Measurements from ENCODE around the gene KNDC1.
"Not testable (repeated sequence)": the region's sequence is repeated elsewhere in the genome, so short reads cannot be mapped to it uniquely, and the experiment has no call there.

KNDC1 gene

GRCh38 chr10:133230044-133230361 is 70.0 kb downstream of the KNDC1 start, which contains the start of gene UTF1:
UTF1 (plus strand) TSS chr10:133230217; CDS start chr10:133230289, 72 bp downstream.
- H3K4me1 ChIP-seq (ENCODE audit: low read length), result no peaks in the 10 kb centered on the region
- no peak within 1 kb of the TSS for H2AFZ ChIP-seq (ENCODE audit: low read depth, low read length)
- H3K9me3 ChIP-seq (ENCODE audit: insufficient read depth, low read length), result no peaks in the 10 kb centered on the region
- no peak within 1 kb of the TSS for H3K9ac ChIP-seq (ENCODE audit: low read length)
- no peaks in the 10 kb centered on the region for H4K20me1 ChIP-seq (ENCODE audit: insufficient read depth, low read length)
- H3K27me3 ChIP-seq (ENCODE audit: low read depth, low read length), result no peaks in the 10 kb centered on the region
- TF ChIP-seq CTCF (IDR thresholded peaks at IDR 0.05; ENCODE audit: low read depth, low read length) (no peak), EZH2phosphoT487 (IDR thresholded peaks at IDR 0.05; ENCODE audit: low read depth) (no peak)
- H3K27ac ChIP-seq (ENCODE audit: low read length), result no peak within 1 kb of the TSS
- no peak within 1 kb of the TSS for H3K4me2 ChIP-seq (ENCODE audit: low read length)
- H3K36me3 ChIP-seq (replicated peaks; ENCODE audit: low read depth, low read length), result no peaks in the 10 kb centered on the region
- H3K79me2 ChIP-seq (ENCODE audit: low read length), result no peaks in the 10 kb centered on the region
- no peak within 1 kb of the TSS for H3K4me3 ChIP-seq (ENCODE audit: low read length)

- Histone ChIP-seq H3K4me1 (ENCODE audit: low read length) (no peaks in the 10 kb centered on the region), H3K4me2 (ENCODE audit: low read length) (no peak overlapping the region), H3K27me3 (ENCODE audit: low read depth, low read length) (no peaks in the 10 kb centered on the region), H3K79me2 (ENCODE audit: low read length) (no peaks in the 10 kb centered on the region), H3K9ac (ENCODE audit: low read length) (no peak overlapping the region), H3K27ac (ENCODE audit: low read length) (no peak overlapping the region), H4K20me1 (ENCODE audit: insufficient read depth, low read length) (no peaks in the 10 kb centered on the region), H2AFZ (ENCODE audit: low read depth, low read length) (no peak overlapping the region), H3K36me3 (replicated peaks; ENCODE audit: low read depth, low read length) (no peaks in the 10 kb centered on the region), H3K9me3 (ENCODE audit: insufficient read depth, low read length) (no peaks in the 10 kb centered on the region), H3K4me3 (ENCODE audit: low read length) (no peak overlapping the region)
- TF ChIP-seq CTCF (IDR thresholded peaks at IDR 0.05; ENCODE audit: low read depth, low read length), result no peak
- no peak for TF ChIP-seq EZH2phosphoT487 (IDR thresholded peaks at IDR 0.05; ENCODE audit: low read depth)
Observed at GRCh38 chr10:133230387-133231195, 70.6 kb downstream of the KNDC1 start.

GRCh38 chr10:133231244-133231945 is 71.4 kb downstream of the KNDC1 start:
- Histone ChIP-seq H4K20me1 (ENCODE audit: insufficient read depth, low read length) (no peaks in the 10 kb centered on the region), H3K9ac (ENCODE audit: low read length) (no peak overlapping the region), H3K9me3 (ENCODE audit: insufficient read depth, low read length) (no peaks in the 10 kb centered on the region), H3K27me3 (ENCODE audit: low read depth, low read length) (no peaks in the 10 kb centered on the region), H3K4me1 (ENCODE audit: low read length) (no peaks in the 10 kb centered on the region), H3K36me3 (replicated peaks; ENCODE audit: low read depth, low read length) (no peaks in the 10 kb centered on the region), H2AFZ (ENCODE audit: low read depth, low read length) (no peak overlapping the region), H3K4me2 (ENCODE audit: low read length) (no peak overlapping the region), H3K27ac (ENCODE audit: low read length) (no peak overlapping the region), H3K4me3 (ENCODE audit: low read length) (no peak overlapping the region), H3K79me2 (ENCODE audit: low read length) (no peaks in the 10 kb centered on the region)
- TF ChIP-seq EZH2phosphoT487 (IDR thresholded peaks at IDR 0.05; ENCODE audit: low read depth) (no peak), CTCF (IDR thresholded peaks at IDR 0.05; ENCODE audit: low read depth, low read length) (no peak)

GRCh38 chr10:133231946-133232574 is 72.0 kb downstream of the KNDC1 start:
- H3K27ac ChIP-seq (ENCODE audit: low read length), result no peak overlapping the region
- no peaks in the 10 kb centered on the region for H3K9me3 ChIP-seq (ENCODE audit: insufficient read depth, low read length)
- no peaks in the 10 kb centered on the region for H3K4me1 ChIP-seq (ENCODE audit: low read length)
- no peaks in the 10 kb centered on the region for H3K27me3 ChIP-seq (ENCODE audit: low read depth, low read length)
- H3K36me3 ChIP-seq (replicated peaks; ENCODE audit: low read depth, low read length), result no peaks in the 10 kb centered on the region
- TF ChIP-seq EZH2phosphoT487 (IDR thresholded peaks at IDR 0.05; ENCODE audit: low read depth) (no peak), CTCF (IDR thresholded peaks at IDR 0.05; ENCODE audit: low read depth, low read length) (no peak)
- H3K4me2 ChIP-seq (ENCODE audit: low read length), result no peak overlapping the region
- H3K9ac ChIP-seq (ENCODE audit: low read length), result no peak overlapping the region
- H3K4me3 ChIP-seq (ENCODE audit: low read length), result no peak overlapping the region
- H4K20me1 ChIP-seq (ENCODE audit: insufficient read depth, low read length), result no peaks in the 10 kb centered on the region
- H2AFZ ChIP-seq (ENCODE audit: low read depth, low read length), result no peak overlapping the region
- H3K79me2 ChIP-seq (ENCODE audit: low read length), result no peaks in the 10 kb centered on the region

GRCh38 chr10:133234796-133235195 is 74.8 kb downstream of the KNDC1 start:
- not testable (repeated sequence) for H3K4me1 ChIP-seq (ENCODE audit: low read length); H3K9me3 ChIP-seq (ENCODE audit: insufficient read depth, low read length); H3K27ac ChIP-seq (ENCODE audit: low read length); H3K4me3 ChIP-seq (ENCODE audit: low read length); H3K27me3 ChIP-seq (ENCODE audit: low read depth, low read length); H3K4me2 ChIP-seq (ENCODE audit: low read length); H3K36me3 ChIP-seq (replicated peaks; ENCODE audit: low read depth, low read length); H2AFZ ChIP-seq (ENCODE audit: low read depth, low read length); H3K9ac ChIP-seq (ENCODE audit: low read length); H3K79me2 ChIP-seq (ENCODE audit: low read length); H4K20me1 ChIP-seq (ENCODE audit: insufficient read depth, low read length)
